GM12864 (cell line): ENCODE data around the gene RPS18.

Experiments used
- DNase-seq: peaks from one replicate; pipeline ENCODE4 v3.0.0-alpha.2; 2011; ENCODE audit warnings: low read depth
- H3K4me3 ChIP-seq: 2 replicates; pipeline ENCODE4 v1.5.1; 2011; ENCODE audit warnings: mild to moderate bottlenecking, low read depth, low read length, control low read depth
- CTCF ChIP-seq: IDR thresholded peaks from 2 replicates; pipeline ENCODE4 v1.5.1; 2011; ENCODE audit warnings: low read depth, mild to moderate bottlenecking, moderate library complexity, low read length, control low read depth, inconsistent platforms; ENCODE audit errors: missing control alignments

Gene RPS18

GRCh38 chr6:33286946-33287914, 15.4 kb downstream of the RPS18 start:
- no peak for DNase-seq
- H3K4me3 ChIP-seq = no peak overlapping the region
- TF ChIP-seq CTCF = no peak

DNA sequence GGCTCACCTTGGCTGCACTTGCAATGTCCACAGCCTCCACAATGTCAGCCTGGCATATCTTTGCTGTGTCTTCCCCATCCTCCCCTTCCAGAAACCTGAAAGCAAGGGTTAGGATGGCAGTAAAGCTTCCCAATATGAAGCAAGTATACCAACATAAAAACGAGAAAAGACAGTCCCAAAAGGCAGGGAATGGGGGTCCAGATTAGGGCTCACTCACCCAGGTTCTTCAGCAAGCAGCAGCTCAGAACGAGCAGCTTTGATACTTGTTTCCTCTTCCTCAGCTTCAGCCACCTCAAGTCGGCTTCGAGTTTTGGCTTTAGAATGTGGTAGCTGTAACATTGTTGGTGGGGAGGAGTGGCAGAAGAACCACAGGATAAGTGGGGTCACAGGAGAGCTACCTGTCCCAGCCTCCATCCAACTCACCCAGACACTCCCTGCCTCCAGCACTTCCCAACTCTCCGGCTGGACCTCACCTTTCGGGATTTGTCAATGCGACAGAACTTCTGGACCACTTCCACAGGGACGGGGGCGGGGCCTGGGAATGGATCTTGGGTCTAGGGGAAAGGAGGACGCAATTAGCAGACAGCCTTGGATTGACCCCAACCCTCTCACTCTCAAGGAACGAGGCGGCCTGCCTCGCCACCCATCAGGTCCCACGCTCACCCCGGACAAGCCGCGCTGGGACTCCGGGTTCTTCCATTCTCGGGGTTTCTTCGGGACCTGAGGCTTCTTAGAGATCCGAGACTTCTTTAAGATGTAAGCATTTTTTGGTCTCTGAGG, 16.5 kb downstream of the RPS18 start:
- no peak for DNase-seq
- no peak for TF ChIP-seq CTCF
- peak overlapping the region; percentile 76 for H3K4me3 ChIP-seq

DNA sequence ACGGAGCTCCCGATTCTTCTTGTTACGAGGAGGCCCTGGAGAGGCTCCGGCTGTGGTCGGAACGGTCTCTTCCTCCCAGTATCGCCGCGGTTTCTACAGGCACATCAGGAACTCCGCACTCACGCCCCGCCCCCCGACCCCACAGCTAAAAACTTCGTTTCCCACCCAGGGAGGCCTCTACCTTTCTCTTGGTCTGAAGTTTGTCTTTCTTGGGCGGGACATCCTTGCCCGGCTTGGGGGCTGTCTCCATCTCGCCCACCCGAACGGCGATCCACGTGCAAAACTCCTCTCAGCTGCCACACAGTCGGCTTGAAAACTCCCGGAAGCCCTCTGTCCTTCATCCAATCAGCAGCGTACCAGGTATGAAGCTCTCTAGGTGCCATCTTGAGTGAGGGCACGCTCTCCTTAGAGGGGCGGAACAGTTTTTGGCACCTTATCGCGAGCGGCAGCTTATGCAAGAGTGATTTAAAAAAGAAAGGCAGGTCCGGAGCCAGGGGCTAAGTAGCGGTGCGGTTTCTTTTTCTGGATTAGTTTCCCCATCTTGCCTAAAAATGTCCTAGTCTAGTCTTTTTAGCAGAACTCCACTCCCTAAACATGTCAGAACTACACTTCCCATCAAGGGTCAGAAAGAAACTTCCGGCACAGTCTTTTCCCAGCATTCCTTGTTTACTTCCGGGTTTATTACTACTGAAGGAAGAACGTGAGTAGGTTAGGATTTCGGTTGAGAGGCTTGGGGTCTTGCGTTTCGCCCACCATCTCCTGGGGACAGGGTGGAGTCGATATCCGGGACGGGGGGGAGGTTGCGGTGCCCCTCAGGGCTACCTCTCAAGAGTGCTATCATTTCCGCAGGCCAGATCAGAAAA, 17.3 kb downstream of the RPS18 start, which contains the start of the genes PFDN6 and WDR46:
TSS of gene PFDN6 (plus strand) at position 681 of the 863 bp plus-strand sequence. CDS start 256 bp downstream, outside the sequence.
TSS of gene WDR46 (minus strand) at position 319 of the 863 bp plus-strand sequence. CDS start at position 250, 69 bp downstream.
- H3K4me3 ChIP-seq = peak within 1 kb of the TSS; percentile 76

GRCh38 chr6:33289784-33290315, 18.0 kb downstream of the RPS18 start:
- peak overlapping the region; percentile 76 for H3K4me3 ChIP-seq
- TF ChIP-seq CTCF = no peak
- no peak for DNase-seq

More for the DNA sequence above, 17.3 kb downstream of the RPS18 start, which contains the start of the genes PFDN6 and WDR46:
- TF ChIP-seq CTCF = no peak
- peak; percentile 82 for DNase-seq

- peak overlapping the region; percentile 76 for H3K4me3 ChIP-seq
- DNase-seq = no peak
Observed at GRCh38 chr6:33290459-33290858, 18.6 kb downstream of the RPS18 start.

More at GRCh38 chr6:33290459-33290858, 18.6 kb downstream of the RPS18 start:
- no peak for TF ChIP-seq CTCF
